Large intestine (tissue), 12 donors: ENCODE data around the gene DACH2. TPM values are rescaled to one million over a fixed set of nuclear protein-coding genes. Genes with fewer than 3 reads are reported as not detected.

Experiments
- DNase-seq, 2 donors: peaks; one replicate each; pipeline versions ENCODE4 v3.0.0 to v3.0.0-alpha.2; 2013
- H3K27ac ChIP-seq: one replicate; pipeline ENCODE4 v1.5.1; 2013; ENCODE audit warnings: low read length
- H3K27me3 ChIP-seq: 2 replicates; pipeline ENCODE4 v1.6.1; 2013; ENCODE audit warnings: low read length; ENCODE audit not compliant: control insufficient read depth, insufficient read depth
- H3K36me3 ChIP-seq: 2 replicates; pipeline ENCODE4 v1.6.1; 2013; ENCODE audit warnings: low read length; ENCODE audit not compliant: control insufficient read depth, insufficient read depth
- H3K4me1 ChIP-seq: one replicate; pipeline ENCODE4 v1.6.1; 2013; ENCODE audit warnings: low read length; ENCODE audit not compliant: control insufficient read depth, insufficient read depth
- H3K4me3 ChIP-seq: one replicate; pipeline ENCODE4 v1.5.1; 2013; ENCODE audit warnings: low read length
- H3K9me3 ChIP-seq: one replicate; pipeline ENCODE4 v1.6.1; 2013; ENCODE audit warnings: mild to moderate bottlenecking, low read depth, low read length, moderate library complexity; ENCODE audit not compliant: control insufficient read depth
- WGBS: methylation state at CpG from one replicate; pipeline ENCODE4 v1.1.5; 2013; ENCODE audit warnings: low lambda C conversion rate; ENCODE audit not compliant: insufficient coverage; 5-methylcytosine and 5-hydroxymethylcytosine counted together
- long read RNA-seq, 11 donors: transcript quantifications; one replicate each; lab custom pipeline, GENCODE V29; 2026
- polyA plus RNA-seq: library from polyadenylated mRNA; unstranded; fragments of 120-200 nt; gene quantifications from one replicate; pipeline ENCODE4 v1.2.1, GENCODE V29; 2013

DACH2 gene
- 1.9 TPM for polyA plus RNA-seq
- long read RNA-seq, donor 1, result 0 reads
- long read RNA-seq, donor 2, result 0 reads
- long read RNA-seq, donor 3, result 0 reads
- long read RNA-seq, donor 4, result 0 reads
- long read RNA-seq, donor 5, result 0 reads
- long read RNA-seq, donor 6, result 0 reads
- long read RNA-seq, donor 7, result 0 reads
- long read RNA-seq, donor 8, result 0 reads
- long read RNA-seq, donor 9, result 0 reads
- long read RNA-seq, donor 10, result 0 reads
- long read RNA-seq, donor 11, result 0 reads

GRCh38 chrX:86148024-86148511, at the start of gene DACH2:
DACH2 (plus strand) TSS chrX:86148451.
- no peaks in the 10 kb centered on the region for H3K36me3 ChIP-seq
- H3K9me3 ChIP-seq, result no peaks in the 10 kb centered on the region
- H3K4me3 ChIP-seq, result peak within 1 kb of the TSS; percentile 48
- H3K27ac ChIP-seq, result no peak within 1 kb of the TSS
- no peaks in the 10 kb centered on the region for H3K4me1 ChIP-seq
- DNase-seq, result peak; percentile 40 to 59
- WGBS, result no CpG with 5 or more reads among the region's 34 CpGs
- H3K27me3 ChIP-seq, result peaks cover 16% of the 10 kb centered on the region

- Histone ChIP-seq H3K36me3 (no peaks in the 10 kb centered on the region), H3K4me3 (no peak overlapping the region), H3K27ac (no peak overlapping the region), H3K27me3 (no peaks in the 10 kb centered on the region), H3K9me3 (no peaks in the 10 kb centered on the region), H3K4me1 (no peaks in the 10 kb centered on the region)
- no peak for DNase-seq
- no CpG with 5 or more reads among the region's 2 CpGs for WGBS
These were observed 45.9 kb upstream of the DACH2 start for GRCh38 chrX:86102341-86102740.

- Histone ChIP-seq H3K27ac (no peak overlapping the region), H3K9me3 (no peaks in the 10 kb centered on the region), H3K36me3 (no peaks in the 10 kb centered on the region), H3K4me1 (no peaks in the 10 kb centered on the region), H3K4me3 (no peak overlapping the region), H3K27me3 (no peaks in the 10 kb centered on the region)
- no CpG with 5 or more reads among the region's 1 CpG for WGBS
- DNase-seq, result no peak
These were observed 45.2 kb upstream of the DACH2 start for GRCh38 chrX:86103061-86103460.

GRCh38 chrX:86104526-86104925, 43.7 kb upstream of the DACH2 start:
- Histone ChIP-seq H3K27me3 (no peaks in the 10 kb centered on the region), H3K4me3 (no peak overlapping the region), H3K36me3 (no peaks in the 10 kb centered on the region), H3K27ac (no peak overlapping the region), H3K4me1 (no peaks in the 10 kb centered on the region), H3K9me3 (no peaks in the 10 kb centered on the region)
- WGBS, result no CpG with 5 or more reads among the region's 1 CpG
- no peak for DNase-seq

GRCh38 chrX:86121916-86122315, 26.3 kb upstream of the DACH2 start:
- WGBS, result no CpG with 5 or more reads among the region's 1 CpG
- Histone ChIP-seq H3K4me1 (no peaks in the 10 kb centered on the region), H3K27me3 (no peaks in the 10 kb centered on the region), H3K27ac (no peak overlapping the region), H3K9me3 (no peaks in the 10 kb centered on the region), H3K4me3 (no peak overlapping the region), H3K36me3 (no peaks in the 10 kb centered on the region)
- DNase-seq, result no peak

GRCh38 chrX:86133761-86134160, 14.5 kb upstream of the DACH2 start:
- Histone ChIP-seq H3K4me1 (no peaks in the 10 kb centered on the region), H3K27me3 (no peaks in the 10 kb centered on the region), H3K36me3 (no peaks in the 10 kb centered on the region), H3K4me3 (no peak overlapping the region), H3K27ac (no peak overlapping the region), H3K9me3 (no peaks in the 10 kb centered on the region)
- WGBS, result no CpG with 5 or more reads among the region's 3 CpGs
- no peak for DNase-seq

GRCh38 chrX:86137071-86137470, 11.2 kb upstream of the DACH2 start:
- H3K4me1 ChIP-seq, result no peaks in the 10 kb centered on the region
- H3K9me3 ChIP-seq, result no peaks in the 10 kb centered on the region
- WGBS, result no CpG with 5 or more reads among the region's 3 CpGs
- DNase-seq, result no peak
- no peaks in the 10 kb centered on the region for H3K36me3 ChIP-seq
- H3K27ac ChIP-seq, result no peak overlapping the region
- H3K4me3 ChIP-seq, result no peak overlapping the region
- no peaks in the 10 kb centered on the region for H3K27me3 ChIP-seq

- H3K4me1 ChIP-seq, result no peaks in the 10 kb centered on the region
- DNase-seq, result no peak
- no peaks in the 10 kb centered on the region for H3K9me3 ChIP-seq
- H3K36me3 ChIP-seq, result no peaks in the 10 kb centered on the region
- no peaks in the 10 kb centered on the region for H3K27me3 ChIP-seq
- no peak overlapping the region for H3K27ac ChIP-seq
- no CpG with 5 or more reads among the region's 1 CpG for WGBS
- no peak overlapping the region for H3K4me3 ChIP-seq
These were observed 6.5 kb upstream of the DACH2 start for GRCh38 chrX:86141786-86142185.

DNA sequence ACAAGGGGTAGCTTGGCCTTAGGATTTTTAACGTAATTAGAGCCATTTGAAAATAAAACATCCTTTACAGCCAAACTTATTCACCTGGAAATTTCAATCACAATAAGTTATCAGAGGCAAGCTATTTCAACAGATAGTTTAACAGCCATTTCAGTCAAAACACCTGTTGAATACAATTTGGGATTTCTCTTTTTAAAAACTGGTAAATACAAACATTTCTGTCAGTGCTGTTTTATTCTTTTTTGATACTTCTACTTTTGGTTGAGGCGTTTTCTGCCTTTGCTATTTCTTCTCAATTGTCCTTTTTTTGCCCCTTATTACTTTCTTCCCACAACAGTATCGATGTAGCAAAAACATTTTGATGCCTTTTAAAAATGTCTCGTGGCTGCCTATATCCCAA, 2.1 kb upstream of the DACH2 start:
- WGBS, result no CpG with 5 or more reads among the region's 4 CpGs
- no peaks in the 10 kb centered on the region for H3K36me3 ChIP-seq
- no peak for DNase-seq
- no peaks in the 10 kb centered on the region for H3K9me3 ChIP-seq
- no peak overlapping the region for H3K27ac ChIP-seq
- H3K4me1 ChIP-seq, result no peaks in the 10 kb centered on the region
- peaks cover 16% of the 10 kb centered on the region for H3K27me3 ChIP-seq
- no peak overlapping the region for H3K4me3 ChIP-seq

GRCh38 chrX:86148594-86148993, 343 bp downstream of the DACH2 start:
- Histone ChIP-seq H3K27me3 (peaks cover 16% of the 10 kb centered on the region), H3K4me1 (no peaks in the 10 kb centered on the region), H3K9me3 (no peaks in the 10 kb centered on the region), H3K27ac (no peak overlapping the region), H3K4me3 (peak overlapping the region; percentile 38), H3K36me3 (no peaks in the 10 kb centered on the region)
- DNase-seq, result peak in 1 of 2 donors; percentile 2
- WGBS, result no CpG with 5 or more reads among the region's 23 CpGs

DNA sequence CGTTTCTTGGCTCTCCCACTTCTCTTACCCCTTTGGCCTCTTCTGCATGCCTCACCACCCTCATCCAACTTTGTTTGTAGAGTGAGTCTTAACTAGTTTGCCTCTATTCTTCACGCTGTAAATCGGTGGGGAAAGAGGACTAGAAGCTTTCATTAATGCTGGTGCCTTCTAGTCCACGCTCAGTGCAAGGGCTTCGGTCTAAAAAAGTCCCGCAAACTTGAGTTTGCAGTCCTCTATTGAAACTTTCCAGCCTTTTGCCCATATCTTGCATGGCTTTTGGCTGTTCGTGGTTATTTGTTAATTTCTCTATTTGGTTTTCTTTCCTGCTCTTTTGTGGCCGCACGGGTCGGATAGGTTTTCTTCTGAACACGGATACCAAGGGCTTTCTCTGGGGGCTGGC, 868 bp downstream of the DACH2 start:
- Histone ChIP-seq H3K36me3 (no peaks in the 10 kb centered on the region), H3K4me3 (peak overlapping the region; percentile 38), H3K9me3 (no peaks in the 10 kb centered on the region), H3K27ac (no peak overlapping the region), H3K27me3 (peaks cover 16% of the 10 kb centered on the region), H3K4me1 (no peaks in the 10 kb centered on the region)
- DNase-seq, result no peak
- WGBS, result no CpG with 5 or more reads among the region's 11 CpGs
